Stimulated activated CD8-positive, alpha-beta memory T cell treated with anti-CD3 and anti-CD28 coated beads, Interleukin-15, amount 100 ng/mL, for 4 hours (primary cell): Measurements from ENCODE around the gene HDC.

Source experiments
- DNase-seq, 2 donors: peaks; one replicate each; pipeline ENCODE4 v3.0.0-alpha.2; 2020; ENCODE audit warnings: low read depth in 2 of 2

HDC gene

DNA sequence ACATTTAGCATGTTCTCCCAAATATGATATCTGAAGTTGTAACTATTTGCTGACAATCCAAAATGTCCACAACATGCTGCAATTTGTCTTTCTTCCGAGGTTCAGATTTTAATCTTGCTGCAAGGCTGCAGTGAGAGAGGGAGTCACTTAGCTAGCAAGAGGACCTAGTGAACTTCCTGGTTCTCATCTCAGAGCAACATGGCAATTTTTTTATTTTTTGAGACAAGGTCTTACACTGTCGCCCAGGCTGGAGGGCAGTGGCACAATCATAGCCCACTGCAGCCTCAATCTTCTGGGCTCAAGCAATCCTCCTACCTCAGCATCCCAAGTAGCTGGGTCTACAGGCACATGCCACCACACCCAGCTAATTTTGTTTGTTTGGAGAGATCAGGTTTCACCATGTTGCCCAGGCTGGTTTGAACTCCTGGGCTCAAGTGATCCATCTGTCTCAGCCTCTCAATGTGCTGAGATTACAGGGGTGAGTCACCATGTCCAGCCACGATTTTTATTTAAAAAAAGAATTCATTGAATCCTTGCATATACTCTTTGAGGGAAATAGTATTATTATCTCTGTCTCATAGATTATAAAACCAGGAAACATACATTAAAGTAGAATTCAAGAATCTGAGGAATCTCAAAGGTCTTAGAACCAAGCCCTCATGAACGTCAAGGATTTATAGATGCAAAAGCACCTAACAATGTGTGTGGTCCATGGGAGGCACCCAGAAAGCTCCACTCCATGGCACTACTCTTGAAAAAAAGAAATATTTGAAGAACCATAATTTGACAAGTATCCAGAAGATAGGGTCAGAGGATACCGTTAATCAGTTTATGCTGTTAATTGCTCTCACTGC lies 9.1 kb downstream of the HDC start:
- no peak for DNase-seq

DNA sequence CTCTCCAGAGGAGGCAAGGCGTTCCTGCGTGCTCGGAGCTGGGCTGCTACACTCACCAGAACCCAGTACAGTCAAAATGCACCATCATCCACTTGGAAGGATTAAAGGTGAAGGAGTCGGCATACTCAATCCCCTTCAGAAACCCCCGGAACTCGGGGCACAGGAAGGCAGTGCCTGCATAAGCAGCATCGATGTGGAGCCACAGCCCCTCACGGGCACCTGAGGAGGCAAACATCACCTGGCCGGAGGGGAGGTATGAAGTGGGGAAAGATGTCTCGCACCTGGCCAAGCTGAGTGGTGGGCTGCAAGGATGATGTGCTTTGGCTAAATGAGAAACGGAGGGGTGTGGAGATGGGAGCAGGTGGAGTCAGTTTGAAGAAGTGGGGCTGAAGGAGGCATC lies 13.0 kb downstream of the HDC start:
- no peak for DNase-seq

DNA sequence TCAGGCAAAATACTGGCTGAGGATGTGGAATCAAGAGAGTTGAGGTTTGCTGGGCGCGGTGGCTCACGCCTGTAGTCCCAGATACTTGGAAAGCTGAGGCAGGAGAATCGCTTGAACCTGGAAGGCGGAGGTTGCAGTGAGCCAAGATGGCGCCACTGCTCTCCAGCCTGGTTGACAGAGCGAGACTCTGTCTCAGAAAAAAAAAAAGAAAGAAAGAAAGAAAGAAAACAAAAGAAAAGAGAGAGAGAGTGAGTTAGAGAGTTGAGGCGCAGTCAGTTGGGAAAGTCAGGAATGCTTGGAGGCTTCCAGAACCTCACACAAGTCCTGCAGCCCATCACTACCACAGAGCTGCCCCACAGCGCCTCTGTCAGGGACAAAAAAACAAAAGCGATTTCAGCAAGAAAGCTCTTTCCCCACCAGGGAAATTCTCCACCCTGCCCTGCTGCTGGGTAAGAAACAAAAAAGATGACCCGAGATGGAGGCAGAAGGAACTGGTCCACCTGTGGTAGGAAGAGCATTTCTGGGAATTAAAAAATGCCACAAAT lies 13.8 kb downstream of the HDC start:
- DNase-seq: no peak

DNA sequence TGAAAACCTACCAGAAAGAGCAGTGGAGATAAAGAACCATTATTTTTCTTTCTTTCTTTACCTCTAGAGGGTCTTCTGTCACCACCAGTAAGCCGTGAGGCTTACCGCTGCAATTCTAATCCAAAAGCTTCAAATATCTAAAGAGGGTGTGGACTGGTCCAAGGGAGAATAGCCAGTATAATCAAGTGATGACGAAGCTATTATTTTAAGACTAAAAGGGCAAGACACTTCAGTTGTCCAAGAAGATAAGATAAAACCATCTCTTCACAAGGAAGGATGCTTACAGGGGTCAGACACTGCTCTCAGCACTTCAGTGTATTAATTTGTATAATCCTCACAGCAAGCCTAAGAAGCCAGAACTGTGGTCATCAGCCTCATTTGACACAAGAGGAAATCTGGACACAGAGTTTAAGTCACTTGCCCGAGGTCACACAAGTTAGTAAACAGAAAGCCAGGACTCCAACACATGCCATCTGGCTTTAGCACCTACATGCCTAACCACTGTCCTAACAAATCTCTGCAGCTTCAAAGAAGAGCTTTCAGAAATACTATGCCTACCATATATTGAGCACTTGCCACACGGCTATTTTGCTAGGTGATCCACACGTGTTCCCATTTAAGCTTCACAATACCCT lies 14.6 kb downstream of the HDC start:
- no peak for DNase-seq

DNA sequence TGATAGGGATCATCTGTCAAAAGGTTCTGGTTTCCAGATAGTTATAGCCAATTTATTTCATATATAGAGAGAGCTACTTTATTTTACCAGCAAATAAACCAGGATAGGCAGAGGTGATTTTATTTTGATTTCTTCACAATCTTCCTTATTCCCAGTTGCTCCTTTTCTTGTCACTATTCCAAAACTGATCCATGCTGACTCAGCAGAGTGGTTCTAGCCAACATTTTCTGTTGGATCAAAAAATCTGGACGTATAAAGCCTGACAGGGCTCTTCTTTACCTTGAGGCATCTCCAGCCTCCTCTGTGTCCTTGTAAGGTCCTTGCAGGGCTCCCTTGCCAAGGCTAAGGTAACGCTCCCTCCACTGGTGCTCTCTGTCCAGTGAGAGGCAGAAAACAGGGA lies 15.8 kb downstream of the HDC start:
- DNase-seq: no peak

DNA sequence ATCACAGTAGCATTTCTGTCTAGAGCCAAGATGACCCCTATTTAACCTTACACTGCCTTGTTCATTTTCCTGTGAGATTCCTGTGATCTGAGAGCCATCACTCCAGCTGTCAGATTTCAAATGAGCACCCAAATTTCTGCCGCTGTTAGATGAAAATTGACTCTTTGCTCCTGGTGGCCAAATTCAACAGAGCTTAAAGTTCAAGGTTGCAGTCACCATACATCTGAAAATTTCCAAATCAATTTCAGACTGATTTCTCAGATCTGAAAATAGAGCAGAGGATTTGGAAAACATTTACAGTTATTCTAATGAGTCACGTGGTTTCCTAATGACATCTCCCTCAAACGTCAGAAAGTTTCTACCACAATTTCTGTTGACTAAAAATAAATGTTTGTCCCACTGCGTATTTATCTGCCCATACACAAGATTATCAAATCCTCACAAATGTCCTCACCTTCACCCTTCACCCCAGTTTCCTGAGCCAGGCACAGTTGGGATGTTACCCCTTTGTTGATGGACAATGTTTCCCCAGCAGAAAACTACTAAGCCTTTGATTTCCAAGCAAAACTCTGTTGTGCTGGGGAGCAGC lies 16.4 kb downstream of the HDC start:
- no peak for DNase-seq

DNA sequence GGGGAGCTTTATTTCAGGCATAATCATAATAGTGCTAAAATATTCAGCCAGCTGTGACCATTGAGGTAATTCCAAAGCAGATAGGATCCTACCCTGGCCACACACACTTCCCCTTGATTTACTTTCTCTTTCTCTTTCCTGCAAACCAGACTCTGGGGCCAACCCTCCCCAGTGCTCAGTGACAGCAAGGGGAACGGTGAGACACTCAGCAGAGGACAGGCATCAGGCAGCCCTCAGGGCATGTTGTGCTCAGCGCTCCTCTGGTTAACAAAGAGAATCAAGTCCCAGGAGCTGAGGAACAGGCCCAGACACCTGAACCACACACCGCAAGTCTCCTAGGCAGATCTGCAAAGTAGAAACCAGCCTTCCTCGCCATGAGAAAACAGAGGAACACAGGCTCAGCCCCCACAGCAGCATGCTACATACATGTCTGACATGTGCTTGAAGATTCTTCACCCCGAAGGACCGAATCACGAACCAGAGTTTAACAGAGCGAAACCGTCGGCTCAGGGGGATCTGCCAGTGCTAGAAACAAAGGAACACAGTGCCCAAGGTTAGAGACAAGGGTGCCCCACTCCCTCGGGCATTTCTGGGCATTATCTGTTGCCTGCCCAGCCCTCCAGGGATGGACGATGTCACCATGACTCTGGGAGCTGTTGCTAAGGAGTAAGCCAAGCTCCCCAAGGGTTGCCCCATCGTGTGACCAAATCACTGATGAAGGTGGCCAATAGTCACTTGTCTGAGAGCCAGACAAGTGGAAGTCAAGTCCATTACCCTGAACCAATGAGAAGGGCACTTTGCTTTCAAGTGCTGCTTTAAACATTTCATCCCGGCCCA lies 17.5 kb downstream of the HDC start:
- DNase-seq: peak in 1 of 2 donors; percentile 30

DNA sequence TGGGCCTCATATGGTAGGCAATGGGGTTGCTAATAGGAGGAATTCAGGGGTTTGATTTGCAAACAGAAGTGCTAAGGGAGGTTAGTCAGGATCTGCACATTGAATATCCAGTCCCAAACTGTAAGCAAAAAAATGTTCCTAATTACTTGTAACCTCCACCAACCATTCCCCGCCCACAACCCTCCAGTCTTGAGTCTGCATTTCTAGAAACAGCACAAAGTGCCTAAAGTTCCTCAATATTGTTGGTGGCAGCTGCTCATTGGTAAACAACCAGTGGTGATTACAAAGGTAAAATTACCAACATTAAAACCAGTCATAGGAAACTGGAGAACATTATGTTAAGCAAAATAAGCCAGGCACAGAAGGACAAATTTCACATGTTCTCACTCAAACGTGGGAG lies 18.9 kb downstream of the HDC start:
- DNase-seq: no peak

DNA sequence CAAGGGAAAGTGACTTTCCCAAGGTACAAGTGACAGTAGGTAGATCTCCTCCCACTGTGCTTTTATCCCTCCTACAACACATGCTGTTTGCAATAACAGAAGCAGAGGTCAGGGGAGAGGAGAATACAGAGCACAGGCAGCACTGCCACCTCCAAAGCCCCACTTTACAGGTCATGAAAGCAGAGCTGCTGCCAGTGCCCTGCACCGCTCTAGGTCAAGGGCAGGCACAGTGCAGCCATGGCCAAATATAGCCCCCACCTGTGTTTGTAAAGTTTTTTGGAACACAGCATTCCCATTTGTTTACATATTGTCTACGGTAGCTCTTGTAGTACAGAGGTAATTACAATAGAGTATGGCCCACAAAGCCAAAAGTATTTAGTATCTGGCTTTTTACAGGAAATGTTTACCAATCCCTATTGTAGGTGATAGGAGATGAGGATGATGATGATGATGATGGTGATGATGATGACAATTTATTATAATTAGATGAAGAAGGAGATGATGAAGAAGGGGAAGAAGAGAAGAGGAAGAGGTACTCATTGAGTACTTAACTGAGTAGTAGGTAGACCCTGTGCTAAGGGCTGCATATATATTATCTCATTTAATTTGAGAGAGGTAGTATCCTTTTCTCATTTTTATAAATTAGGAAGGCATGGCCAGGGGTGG lies 20.4 kb downstream of the HDC start:
- no peak for DNase-seq

DNA sequence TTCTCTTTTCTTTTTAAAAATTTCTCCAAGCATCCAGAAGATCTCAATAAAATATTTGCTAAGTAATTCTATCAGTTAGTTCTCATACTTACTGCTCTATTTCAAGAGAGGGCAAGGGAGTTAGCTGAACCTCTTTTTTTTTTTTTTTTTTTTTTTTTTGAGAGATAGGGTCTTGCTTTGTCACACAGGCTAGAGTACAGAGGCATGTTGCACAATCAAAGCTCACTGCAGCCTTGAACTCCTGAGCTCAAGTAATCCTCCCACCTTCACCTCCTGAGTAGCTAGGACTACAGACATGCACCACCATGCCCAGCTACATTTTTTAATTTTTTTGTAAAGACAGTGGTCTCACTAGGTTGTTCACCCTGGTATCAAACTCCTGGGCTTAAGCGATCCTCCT lies 21.4 kb downstream of the HDC start:
- DNase-seq: no peak

DNA sequence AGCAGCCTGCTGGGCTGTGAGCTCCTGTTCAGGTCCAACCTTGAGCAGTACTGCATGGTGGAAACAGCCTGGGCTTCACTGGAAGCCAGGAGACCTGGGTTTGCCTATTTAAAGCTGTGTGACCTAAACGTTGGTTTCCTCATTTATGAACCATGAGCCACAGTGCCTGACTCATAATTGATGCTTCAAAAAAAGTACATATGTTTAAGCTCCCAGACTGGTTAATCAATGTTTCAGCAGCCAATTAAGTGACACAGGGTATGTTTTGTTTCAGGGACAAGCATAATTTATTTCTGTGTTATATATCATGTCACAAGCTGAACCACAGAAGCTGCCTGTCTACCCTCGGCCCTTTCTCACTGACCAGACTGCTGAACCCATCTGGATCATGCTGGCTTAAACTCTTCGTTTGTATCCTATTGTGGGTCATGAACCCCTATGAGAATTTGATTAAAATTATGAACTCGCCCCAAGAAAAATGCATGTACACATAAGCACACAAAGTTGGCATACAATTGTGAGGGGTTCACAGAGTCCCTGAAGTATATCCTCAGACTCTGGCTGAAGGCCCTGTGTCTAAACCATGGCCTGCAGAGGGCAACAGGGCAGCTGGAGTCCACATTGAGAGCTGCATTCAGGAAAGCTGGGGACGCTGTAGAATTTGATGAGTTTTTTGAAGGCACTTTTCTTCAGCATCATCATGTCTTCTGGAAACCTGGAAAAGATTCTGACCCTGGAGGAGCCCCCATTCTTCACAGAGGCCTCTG lies 23.7 kb downstream of the HDC start:
- DNase-seq: no peak

DNA sequence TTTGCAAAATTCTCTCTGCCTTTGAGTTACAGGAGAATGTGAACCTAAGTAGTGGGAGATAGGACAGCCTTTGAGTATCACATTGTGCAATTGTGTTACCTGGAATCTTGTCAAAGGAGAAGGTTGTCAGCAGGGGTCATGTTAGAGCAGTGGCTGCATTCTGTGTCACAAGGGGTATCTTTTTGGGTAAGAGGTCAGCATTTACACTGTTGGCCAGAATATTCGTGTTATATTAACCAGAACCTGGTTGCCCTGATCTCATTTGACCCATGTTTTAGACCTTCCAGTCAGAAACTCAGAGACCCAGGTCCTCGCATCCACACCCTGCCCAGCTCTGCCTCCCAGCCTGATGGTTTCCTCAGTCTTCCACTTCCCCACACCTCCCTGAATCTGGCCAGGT lies 27.3 kb downstream of the HDC start:
- no peak for DNase-seq

DNA sequence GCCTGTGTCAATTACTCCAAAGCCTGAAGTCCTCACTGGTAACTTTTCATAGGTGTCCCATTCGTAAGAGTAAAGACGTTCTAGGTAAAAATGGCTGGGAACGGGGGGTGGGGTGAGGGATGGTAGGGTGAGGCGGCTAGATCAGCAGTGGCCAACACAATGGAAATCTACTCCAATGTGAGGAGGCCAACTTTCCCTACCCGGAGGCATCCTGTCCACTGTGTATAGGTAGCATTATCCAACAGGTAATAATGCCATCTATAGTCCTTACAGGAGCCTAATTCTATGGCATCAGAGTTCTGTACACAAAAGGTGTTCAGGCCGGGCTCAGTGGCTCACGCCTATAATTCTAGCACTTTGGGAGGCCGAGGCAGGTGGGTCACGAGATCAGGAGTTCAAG lies 29.1 kb downstream of the HDC start:
- no peak for DNase-seq

DNA sequence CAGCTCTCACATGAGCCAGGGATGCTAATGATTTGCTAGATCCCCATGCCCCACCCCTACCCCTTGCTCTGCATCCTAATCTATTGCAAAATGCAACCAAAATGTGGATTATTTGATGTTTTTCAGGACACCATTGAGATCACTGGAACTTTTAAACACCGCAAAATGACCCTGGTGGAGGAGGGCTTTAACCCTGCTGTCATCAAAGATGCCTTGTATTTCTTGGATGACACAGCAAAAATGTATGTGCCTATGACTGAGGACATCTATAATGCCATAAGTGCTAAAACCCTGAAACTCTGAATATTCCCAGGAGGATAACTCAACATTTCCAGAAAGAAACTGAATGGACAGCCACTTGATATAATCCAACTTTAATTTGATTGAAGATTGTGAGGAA lies 29.7 kb downstream of the HDC start:
- no peak for DNase-seq

DNA sequence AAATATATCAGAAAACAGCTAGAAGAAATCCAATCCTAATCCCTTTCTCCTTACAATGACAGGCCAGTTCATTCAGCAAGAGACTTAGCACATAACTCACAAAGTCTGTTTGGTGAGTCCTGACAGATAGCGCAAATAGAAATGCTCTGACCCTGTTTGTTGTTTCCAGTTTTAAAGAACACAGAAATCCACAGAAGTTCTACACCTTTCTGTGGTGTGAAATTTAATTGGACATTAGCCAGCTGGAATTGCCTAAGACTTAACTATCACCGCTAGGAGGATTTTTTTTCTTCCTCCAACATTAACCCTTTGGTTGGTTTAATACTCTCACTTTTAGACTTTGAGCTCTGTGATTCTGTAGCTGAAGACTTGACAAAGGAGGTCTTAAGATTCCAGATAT lies 30.8 kb downstream of the HDC start:
- DNase-seq: no peak

DNA sequence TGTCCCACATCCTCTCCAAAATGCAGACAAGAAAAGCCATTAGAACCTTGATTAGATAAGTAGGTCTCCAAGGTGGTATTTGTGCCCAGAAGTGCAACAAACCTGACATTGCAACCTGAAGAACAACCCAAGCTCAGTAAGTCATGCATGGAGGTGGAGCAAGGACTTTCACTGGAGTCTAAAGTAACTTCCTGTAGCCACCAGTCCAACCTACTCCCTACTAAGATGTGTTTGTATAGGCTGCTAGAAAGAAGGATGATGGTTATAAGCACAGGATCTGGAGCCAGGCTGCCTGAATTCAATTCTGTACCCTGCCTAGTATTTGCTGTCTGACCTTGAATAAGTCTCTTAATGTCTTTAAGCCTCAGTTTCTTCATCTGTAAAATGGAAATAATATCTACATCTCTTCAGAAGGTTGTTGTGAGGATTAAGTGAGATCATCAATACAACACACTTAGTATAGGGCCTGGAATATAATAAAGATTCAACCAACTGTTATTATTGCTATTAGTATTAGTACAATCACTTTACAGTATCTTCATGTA lies 32.3 kb downstream of the HDC start:
- DNase-seq: no peak

DNA sequence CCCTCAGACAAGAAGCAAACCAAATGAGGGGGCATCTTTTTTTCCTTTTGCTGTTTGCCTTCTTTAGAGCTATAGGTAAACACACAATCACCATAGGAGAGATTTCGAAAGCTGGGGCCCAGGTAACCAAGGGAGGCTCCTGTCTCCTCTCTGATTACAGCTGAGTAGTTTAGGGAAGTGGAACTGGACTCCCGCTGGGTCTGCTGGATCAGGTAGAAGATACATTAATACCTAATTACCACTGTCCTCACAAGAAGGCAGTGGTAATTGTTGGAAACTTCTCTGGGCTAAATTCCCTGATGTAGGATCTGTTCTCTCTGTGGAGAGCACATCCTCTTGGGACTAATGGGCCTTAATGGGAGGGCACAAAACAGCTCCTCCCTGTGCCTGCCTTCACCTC lies 32.7 kb downstream of the HDC start:
- DNase-seq: no peak

DNA sequence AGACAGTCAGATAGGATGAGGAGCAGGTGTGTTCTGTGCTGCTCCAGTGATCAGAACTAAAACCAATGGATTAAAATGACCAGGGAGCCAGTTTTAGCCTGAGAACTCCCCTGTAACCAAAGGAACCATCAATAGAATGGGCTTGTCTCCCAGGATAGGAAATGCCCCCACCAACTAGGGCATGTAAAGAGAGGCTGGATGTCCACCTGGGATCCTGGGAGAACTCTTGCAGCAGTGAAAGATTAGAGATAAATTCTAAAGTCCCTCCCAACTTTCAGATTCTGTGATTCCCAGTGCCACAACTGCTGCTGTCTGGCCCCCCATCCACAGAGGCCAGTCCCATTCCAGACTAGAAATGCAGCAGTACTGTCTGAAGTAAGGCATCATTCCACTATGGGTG lies 33.8 kb downstream of the HDC start:
- no peak for DNase-seq

DNA sequence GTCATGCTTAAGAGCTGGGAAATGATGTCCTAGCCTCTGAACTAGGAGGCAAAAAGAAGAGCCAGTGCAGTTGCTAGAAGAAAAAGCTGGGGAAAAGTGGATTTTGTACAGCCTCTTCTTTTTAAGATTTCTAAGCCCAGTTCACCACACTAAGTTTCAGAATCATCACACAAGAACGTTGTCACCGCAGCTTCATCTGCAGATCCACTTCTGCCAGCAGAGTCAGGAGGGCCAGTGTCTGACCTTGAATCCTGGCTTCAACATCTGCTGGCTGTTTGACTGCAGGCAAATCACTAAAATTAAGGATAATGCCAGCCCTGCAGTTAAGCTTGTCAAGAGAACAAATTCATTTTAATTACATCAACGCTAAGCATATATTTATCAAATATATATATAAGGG lies 36.2 kb downstream of the HDC start:
- no peak for DNase-seq

DNA sequence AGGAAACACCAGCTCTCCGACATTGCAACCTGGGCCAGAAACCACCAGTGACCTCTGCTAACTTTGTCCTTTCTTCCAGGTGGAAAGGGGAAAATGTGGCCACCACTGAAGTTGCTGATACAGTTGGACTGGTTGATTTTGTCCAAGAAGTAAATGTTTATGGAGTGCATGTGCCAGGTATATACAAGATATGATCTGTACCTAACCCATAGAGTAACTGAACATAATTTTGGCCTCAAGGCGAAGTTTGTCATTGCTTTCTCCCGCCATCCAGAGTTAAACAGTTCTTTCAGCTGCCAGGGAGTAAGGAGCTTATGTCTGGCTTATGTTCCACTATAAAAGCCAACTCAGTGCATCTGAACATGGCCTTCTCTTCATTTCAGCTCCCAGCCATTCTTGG lies 36.7 kb downstream of the HDC start:
- no peak for DNase-seq
